Lower leg skin (tissue), 3 donors: ENCODE results near the gene PKDCC.

Experiments
- CTCF ChIP-seq, 3 donors: fragments of 450-650 bp; IDR thresholded peaks; one replicate each; pipeline ENCODE4 v1.5.1; 2016; ENCODE audit warnings: antibody characterized with exemption in 3 of 3, mild to moderate bottlenecking in 3 of 3, moderate library complexity in 2 of 3
- POLR2A ChIP-seq, 2 donors: fragments of 450-650 bp; IDR thresholded peaks; one replicate each; pipeline ENCODE4 v1.6.1; 2016 to 2017; ENCODE audit warnings: antibody characterized with exemption in 2 of 2, mild to moderate bottlenecking in 1 of 2, moderate library complexity in 1 of 2

- TF ChIP-seq CTCF (IDR thresholded peaks at IDR 0.05) (no peak), POLR2A (IDR thresholded peaks at IDR 0.05) (no peak)
Measured at GRCh38 chr2:42009657-42010580, 37.9 kb upstream of the PKDCC start.
